Heart left ventricle (tissue), 13 donors: ENCODE results near the gene EFCC1.

Experiments
- POLR2A ChIP-seq, 2 donors: fragments of 450-650 bp; IDR thresholded peaks; one replicate each; pipeline ENCODE4 v1.6.1; 2017; ENCODE audit warnings: antibody characterized with exemption in 2 of 2, mild to moderate bottlenecking in 2 of 2, moderate library complexity in 2 of 2
- TF ChIP-seq, protein P1 (sequence below), 12 donors: fragments of 200-600 bp; sonication (generic) in 4 of 12; IDR thresholded peaks; one replicate each; pipeline versions ENCODE4 v1.5.0 to v1.8.0; 2018 to 2022; ENCODE audit warnings: antibody characterized with exemption in 12 of 12, mild to moderate bottlenecking in 5 of 12
- donor health status: ischemic (EF 13 %, LVEDD 7.1; RV severe dilation, severe dysfunction).
- donor health status: DM: no; HTN: yes; CAD: no.
- donor health status: DM: no; HTN: no; CAD: no.
- donor health status: ischemic (EF 25% LVEDD 6.9; RV normal size, moderate dysfunction).
- donor health status: ischemic (EF 25% LVEDD 5.7; RV mildly dilated, moderate dysfunction).
- donor health status: ischemic (EF 35%, LVEDD 5.7; RV mildly dilated, moderate dysfunction).
- donor health status: nonischemic (EF 11% LVEDD 7.7; RV severe dilation, severe dysfunction).
- donor health status: DM: yes; HTN: yes; CAD: no.
- donor health status: PGD.
- donor health status: ischemic (EF 29% LVEDD 5.4; RV normal size, mild dysfunction).
- donor health status: nonischemic (EF 23%, LVEDD 6.1; RV moderate dilation, normal function).

DNA sequence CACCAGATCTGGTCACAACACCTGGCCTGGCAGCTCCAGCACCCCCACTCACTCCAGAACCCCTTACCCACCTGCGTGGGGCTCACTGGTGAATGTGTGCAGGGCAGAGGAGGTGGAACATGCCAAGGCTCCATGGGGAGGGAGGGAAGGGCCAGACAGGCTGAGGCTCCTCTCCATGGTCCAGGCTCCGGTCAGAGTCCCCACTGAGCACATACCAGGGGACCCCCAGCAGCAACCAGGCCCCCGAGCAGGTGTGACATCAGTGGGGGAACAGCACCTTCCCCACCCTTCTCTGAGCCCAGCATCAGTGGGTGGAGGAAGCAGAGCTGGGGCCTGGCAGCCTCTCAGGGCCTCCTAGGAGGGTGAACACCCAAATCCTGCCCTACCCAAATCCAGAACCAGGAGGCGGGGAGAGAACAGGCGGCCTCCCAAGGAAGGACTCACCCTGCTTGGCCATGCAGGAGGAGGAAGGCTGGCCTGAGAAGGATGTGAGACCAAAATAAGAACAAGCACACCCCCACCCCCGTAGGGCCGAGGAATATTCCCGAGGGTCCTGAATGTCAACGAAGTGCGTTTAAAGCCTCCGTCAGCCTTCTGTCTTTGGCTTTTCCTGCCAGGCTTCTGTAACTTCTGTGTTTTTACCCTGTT is 58.3 kb downstream of the EFCC1 start:
- TF ChIP-seq, protein P1, sequence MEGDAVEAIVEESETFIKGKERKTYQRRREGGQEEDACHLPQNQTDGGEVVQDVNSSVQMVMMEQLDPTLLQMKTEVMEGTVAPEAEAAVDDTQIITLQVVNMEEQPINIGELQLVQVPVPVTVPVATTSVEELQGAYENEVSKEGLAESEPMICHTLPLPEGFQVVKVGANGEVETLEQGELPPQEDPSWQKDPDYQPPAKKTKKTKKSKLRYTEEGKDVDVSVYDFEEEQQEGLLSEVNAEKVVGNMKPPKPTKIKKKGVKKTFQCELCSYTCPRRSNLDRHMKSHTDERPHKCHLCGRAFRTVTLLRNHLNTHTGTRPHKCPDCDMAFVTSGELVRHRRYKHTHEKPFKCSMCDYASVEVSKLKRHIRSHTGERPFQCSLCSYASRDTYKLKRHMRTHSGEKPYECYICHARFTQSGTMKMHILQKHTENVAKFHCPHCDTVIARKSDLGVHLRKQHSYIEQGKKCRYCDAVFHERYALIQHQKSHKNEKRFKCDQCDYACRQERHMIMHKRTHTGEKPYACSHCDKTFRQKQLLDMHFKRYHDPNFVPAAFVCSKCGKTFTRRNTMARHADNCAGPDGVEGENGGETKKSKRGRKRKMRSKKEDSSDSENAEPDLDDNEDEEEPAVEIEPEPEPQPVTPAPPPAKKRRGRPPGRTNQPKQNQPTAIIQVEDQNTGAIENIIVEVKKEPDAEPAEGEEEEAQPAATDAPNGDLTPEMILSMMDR (IDR thresholded peaks at IDR 0.05), result no peak
- no peak for TF ChIP-seq POLR2A (IDR thresholded peaks at IDR 0.05)
